ENCODE measurements around the gene ASGR2.

Gene ASGR2

GRCh38 chr17:7058831-7059447, 55.7 kb downstream of the ASGR2 start:
- no peak for DNase-seq

DNA sequence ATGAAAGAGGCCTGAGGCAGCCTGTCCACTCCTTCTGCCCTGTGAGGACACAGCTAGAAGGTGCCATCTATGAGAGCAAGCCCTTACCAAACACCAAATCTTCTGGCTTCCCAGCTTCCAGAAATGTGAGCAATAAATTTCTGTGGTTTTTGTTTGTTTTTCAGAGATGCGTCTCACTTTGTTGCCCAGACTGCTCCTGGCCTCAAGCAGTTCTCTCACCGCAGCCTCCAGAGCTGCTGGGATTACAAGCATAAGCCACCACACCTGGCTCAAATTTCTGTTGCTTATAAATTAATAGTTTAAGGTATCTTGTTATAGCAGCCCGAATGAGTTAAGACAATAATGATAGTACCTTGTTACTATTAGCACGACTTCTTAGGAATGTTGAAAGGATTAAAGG, 58.2 kb downstream of the ASGR2 start:
- no peak for DNase-seq

All from stimulated activated CD4-positive, alpha-beta T cell treated with anti-CD3 and anti-CD28 coated beads, Interleukin-4, amount 100 ng/mL, for 1 hour (primary cell).